GM19025 (cell line): Measurements from ENCODE around the gene ABCB11.
"Not testable (repeated sequence)": the region's sequence is repeated elsewhere in the genome, so short reads cannot be mapped to it uniquely, and the experiment has no call there.

Experiments used
- ATAC-seq: cut with Tn5 transposase; IDR thresholded peaks from one replicate; pipeline ENCODE4 v1.9.1; 2021; ENCODE audit warnings: mild to moderate bottlenecking, low read depth, moderate library complexity; ENCODE audit not compliant: unreplicated experiment

ABCB11 gene

DNA sequence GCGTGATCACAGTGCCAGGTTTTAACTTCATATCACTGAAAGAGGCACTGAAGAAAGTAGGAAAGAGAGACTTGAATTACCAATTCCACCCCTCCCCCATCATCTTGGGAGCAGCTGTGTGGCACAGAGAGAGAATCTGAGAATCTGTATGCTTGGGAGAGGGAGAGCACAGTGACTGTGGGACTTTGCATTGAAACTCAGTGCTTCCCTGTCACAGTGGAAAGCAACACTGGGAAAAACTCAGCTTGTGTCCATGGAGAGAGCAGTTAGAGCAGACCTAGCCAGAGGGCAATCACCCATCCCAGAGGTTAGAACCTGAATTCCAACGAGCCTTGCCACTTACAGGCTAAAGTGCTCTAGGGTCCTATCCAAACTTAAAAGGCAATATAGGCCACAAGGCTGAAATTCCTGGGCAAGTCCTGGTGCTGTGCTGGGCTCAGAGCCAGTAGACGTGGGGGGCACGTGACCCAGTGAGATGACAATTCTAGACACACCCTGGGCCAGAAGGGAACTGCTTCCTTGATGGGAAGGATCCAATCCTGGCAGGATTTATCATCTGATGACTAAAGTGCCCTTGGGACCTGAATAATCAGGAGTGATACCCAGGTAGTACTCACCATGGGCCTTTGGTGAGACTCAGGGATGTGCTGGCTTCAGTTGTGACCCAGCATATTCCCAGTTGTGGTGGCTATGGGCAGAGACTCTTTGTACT, 15.5 kb upstream of the ABCB11 start:
- ATAC-seq = no peak

DNA sequence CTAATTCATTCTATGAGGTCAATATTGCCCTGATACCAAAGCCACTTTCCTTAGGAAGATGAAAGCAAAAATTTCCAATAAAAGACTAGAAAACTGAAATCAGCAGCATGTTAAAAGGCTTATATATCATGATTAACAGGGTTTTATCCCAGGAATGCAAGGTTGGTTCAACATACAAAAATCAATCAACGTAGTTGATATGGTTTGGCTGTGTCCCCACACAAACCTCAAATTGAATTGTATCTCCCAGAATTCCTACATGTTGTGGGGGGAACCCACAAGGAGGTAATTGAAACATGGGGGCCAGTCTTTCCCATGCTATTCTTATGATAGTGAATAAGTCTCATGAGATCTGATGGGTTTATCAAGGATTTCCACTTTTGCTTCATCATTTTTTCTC, 11.7 kb upstream of the ABCB11 start:
- no peak for ATAC-seq

DNA sequence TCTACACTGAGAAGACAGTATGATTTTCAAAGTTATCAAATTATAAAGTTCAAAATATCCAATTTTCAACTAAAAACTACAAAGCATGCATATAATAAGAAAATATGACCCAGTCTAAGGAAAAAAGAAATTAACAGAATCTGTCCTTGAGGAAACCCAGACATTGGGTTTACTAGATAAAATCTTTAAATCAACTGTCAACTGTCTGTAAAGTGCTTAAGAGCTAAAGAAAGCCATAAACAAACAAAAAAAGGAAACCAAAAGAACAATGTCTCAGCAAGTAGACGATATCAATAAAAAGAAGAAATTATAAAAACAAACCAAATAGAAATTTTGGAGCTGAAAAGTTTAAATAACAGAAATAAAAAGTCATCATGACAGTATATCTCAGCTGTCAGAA, 10.5 kb upstream of the ABCB11 start:
- no peak for ATAC-seq

DNA sequence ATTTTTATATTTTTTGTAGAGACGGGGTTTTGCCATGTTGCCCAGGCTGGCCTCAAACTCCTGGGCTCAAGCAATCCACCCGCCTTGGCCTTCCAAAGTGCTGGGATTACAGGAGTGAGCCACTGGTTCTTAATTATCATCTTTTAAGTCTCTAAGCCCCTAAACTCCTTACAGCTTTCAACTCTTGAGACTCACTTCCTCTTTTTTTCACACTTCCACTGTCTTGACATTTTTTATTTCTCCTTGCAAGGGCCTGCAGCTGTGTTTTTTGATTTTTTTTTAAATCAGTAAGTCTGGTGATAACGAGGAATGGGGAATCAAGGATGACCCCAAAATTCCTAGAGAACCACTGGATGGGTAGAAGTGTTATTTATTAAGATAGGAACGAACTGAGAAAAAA, 8.6 kb upstream of the ABCB11 start:
- ATAC-seq = no peak

DNA sequence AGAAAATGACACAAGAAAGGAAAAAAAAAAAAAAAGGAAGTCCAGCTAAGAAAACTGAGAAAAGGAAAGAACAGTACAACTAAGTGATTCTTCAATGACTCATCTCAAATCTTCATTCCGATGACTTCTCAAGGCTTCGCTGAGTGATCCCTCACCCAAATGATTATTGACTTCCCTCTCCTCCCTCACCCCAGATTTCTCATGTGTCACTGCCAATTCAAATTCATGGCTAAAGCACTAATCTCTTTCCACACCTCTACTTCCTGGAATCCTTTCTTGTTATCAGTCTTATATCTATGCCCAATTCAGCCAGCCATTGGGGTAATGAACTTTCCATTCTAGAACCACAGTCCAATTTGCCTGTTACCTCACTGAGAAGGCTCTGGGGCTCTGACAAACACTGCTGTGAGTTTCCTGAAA, 7.2 kb upstream of the ABCB11 start:
- no peak for ATAC-seq

DNA sequence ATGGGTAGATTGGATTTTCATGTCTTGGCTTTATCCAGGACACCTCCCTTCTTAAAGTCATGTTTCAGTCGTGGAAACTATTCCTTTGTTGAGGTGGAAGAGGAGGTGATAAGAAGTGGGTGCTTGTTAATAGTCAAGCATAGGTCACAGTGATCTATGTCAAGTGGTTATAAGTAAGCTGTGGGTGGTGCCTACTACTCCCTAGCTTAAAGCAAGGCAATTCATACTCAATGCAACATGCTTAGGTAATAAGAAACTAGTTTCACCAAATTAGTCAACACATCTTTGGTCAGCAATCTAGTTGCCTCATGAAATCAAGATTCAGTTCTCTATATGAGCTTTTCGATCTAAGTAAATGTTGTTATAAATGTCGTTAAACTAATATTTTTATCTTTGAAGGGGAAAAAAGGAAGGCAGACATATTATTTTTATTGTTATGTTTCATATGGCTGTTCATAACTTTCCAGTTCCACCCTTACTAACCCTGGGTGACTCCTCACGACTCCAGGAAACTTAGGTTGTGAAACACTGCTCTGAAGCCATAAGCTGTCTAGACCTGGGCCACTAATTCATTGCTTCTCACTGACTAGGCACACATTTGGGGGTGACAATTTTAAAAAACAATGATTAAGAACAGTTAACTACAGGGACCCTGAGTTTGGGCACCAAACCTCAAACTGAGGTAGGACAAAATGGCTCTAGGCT, 5.8 kb upstream of the ABCB11 start:
- no peak for ATAC-seq

DNA sequence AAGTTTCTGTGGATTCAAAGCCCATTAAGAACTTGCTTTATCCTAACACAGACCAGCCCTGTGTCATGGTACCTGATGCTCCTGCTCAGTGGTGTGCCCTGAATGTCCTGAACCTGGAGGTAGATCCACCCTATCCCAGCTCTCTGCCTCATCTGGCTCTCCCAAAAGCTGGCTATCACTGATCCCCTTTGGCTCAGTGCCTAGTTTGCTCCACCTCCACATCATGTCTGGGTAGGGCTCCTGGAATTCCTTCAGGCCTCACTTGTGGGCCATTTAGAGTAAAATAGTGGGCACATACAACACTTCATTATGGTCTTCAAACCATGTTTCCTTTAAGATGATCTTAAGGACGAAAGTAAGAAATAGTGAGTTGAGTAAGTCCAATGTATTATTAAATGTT, 4.8 kb upstream of the ABCB11 start:
- no peak for ATAC-seq

DNA sequence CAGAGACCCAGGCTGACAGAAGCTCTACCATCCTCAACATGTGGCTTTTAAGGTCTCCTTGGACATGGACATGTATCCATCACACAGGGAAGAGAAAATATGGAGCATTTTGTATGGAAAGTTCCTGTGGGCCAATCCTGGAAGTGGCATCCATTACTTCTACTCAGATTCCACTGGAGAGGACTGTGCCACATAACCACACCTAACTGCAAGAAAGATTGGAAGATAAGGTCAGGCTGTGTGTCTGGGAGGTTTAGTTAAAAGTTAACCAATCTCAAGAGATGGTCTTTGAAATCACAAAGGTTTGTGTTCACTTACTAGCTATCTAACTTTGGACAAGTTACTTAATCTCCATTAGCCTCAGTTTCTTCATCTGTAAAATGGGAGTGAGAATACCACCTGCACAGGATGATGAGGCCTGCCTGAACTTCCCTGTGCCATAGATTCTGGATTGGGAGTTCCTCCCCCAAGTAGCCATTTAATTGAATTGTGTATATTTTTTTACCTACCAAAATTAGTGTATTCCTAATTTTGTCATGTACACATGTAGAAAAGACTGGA, 3.9 kb upstream of the ABCB11 start:
- ATAC-seq = no peak

DNA sequence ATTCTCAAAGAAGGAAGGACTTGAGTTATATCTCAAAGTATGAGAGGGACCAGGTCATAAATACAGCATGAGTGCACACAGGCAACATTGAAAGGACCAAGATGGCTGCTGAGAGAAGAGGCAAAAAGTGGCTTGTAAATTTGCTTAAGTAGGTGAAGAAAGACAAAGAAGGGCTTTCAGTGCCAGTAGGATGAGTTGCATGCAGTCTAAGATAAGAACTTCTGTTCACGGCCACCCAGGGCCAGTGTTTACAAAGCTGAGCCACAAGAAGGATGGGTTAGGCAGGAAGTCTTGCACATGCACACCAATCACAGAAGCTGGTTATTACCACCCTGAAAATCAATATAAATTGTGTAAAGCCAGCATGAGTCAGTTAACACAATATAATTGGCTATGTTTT, 3.1 kb upstream of the ABCB11 start:
- ATAC-seq = no peak

DNA sequence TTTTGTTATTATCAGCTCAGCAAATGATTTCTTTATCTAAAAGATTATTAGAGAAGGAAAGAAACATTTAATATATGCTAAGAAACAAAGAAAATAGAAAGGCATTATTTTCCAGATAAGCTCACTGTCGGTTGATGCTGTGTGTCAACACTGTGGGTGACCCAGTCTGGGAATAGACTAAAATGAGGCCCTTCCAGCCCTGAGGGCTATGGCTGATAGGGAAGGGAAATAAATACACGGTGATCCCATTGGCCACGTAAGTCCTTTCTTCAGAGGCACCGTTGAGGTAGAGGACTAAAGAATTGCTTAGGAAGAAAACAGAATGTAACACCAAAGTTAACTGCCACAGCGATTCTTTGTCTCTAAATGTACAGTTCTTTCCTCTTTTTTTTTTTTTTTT, 1.8 kb downstream of the ABCB11 start:
- no peak for ATAC-seq

DNA sequence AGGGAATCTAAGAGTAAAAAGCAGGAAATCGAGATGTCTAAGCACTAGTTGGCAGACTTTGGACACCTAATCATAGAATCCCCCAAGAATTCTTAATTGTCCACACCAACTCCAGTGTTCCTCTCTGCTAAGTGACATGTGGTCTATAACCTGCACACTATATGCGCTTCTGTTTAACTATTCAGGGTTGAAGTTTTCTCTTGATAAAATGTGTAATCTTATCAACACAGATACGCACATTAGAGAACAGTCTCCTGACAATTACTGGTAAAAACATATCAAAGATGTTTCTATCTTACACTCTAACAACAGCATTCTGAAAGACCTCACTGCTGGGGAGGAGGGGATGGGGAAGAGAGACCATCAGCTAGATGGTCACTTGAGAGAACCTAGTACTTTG, 3.9 kb downstream of the ABCB11 start:
- ATAC-seq = no peak

DNA sequence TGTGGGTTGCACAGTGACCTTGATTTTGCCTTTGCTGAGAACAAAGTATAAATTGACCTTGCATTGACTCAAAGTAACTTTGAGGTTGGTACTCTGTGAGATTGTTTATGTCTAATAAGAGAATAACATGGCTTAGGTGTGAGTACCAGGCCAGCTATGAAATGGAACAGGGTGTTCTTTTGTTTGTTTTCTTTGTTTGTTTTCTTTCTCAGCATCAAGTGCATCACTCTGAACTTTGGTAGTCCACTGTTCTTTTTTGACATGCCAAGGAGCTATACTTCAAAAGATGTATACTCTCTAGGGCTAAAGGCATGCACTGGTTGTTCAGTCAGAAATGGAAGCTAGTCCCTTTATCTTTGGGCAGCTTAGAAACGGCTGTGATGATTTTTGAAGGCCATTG, 5.1 kb downstream of the ABCB11 start:
- ATAC-seq = no peak

DNA sequence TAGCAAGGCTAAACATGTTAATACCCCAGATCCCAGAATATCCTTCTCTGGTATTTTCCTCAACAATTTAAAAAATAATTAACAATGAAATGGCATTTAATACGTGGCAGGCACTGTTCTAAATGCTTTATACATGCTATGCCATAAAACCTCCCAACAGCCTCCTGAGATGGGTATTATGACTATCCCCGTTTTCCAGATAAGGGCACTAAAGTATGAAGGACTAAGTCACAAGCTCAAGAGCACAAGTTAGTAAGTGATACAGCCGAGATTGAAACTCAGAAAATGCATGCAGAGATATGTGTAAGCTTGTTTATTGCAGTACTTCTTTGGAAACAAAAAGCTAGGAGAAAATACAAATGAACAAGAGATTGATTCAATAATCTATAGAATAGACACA, 8.0 kb downstream of the ABCB11 start:
- no peak for ATAC-seq

DNA sequence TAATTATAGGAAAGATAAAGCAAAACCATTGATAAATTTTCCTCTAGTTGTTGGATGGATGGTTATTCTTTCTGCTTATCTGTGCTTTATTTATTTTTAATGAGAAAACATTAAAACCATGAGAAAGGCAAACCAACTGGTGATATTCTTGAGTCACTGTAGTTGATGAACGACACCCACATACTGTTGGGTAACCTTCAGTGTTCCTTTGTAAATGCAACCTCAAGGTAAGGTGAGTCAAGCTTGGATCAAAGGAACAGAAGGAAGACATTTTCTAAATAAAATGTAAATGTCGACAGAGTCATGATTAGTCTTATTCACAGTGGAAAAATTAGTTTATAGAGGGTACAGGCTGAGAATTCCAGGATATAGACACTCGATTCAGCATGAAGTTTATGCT, 12.7 kb downstream of the ABCB11 start:
- ATAC-seq = no peak

DNA sequence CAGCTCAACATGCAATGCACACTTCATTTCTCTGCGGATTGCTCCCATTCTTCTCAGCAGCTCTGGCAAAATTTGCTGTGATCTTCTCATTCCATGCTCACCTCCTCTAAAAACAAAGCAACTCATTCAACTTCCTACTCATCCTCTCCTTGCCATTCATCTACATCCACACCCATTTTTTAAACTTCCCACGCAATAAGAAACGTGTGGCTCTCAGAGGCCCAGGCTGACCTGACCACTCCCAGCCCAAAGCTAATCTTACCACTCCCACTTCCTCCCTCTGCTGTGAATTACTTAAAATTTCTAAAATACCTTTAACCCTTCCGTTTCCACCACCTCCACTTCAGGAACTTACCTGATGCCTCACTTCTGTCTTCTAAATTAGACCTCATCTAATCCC, 15.2 kb downstream of the ABCB11 start:
- ATAC-seq = no peak

DNA sequence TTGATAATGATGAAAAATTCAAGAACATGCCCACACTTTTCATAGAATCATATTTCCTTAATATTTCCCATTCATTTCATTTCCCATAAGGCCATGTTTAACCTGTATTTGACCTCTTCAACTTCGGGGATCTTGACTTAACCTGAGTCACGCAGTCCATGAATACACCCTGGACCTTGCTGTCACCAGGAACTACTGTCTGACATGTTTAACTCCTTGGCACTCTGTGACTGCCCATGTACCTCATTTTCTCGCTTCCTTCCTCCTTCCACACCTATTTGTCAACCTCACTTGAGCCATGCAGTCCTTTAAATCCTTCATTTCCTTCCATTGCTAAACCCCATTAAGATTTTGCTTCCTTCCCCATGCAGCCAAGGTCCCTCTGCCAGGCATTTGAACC, 16.3 kb downstream of the ABCB11 start:
- no peak for ATAC-seq

DNA sequence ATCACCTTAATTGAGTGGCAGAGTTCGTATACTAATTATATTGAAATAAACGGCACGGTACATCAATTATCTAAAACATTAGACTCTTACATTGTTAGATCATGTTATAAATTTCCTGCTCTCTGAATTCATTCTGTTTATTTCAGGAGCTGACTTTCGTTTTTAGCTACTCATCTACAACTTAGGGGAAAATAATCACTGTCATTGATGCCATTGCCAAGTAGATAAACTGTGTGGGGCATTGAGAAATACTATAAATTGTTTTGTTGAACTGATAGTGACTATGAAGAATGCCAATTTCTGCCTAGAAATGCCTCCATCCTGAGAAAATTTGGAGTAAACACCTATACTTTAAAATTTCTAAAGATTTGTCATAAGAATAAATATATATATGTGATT, 17.5 kb downstream of the ABCB11 start:
- no peak for ATAC-seq

DNA sequence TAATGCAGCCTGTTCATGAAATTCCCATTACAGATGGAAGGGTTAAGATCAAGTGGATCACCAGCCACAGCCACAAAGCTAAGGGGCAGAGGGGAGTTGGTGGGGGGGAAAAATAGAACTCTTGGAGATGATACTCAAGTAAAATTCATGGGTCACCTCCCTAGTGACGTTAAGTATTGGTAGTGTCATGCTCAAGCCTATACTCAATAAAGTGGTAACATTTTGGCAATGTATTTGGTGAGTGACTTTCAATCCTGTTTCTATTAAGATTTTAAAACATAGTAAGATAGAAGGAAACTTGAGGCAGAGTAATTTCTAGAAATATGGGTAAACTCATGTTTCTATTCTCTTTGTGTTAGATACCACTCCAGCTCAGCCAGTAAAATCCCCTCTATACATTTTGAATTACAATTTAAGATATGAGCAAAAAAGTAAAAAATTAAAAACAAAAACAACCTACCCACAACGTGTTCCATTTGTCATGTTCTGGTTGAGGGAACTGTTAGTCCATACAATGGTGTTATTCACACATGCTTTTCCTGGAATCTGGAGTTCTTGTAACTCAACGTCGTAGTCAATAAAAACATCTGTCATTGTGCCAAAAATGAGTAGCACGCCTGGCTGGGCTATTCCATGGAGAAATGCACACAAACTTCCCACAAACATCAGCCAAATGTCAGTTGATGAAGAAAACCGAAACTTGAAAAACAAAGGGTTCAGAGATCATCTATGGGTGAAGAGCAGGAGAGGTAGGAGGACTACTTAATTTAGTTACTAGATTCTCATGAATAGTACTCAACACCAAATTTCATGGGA, 18.1 kb downstream of the ABCB11 start:
- ATAC-seq = no peak

DNA sequence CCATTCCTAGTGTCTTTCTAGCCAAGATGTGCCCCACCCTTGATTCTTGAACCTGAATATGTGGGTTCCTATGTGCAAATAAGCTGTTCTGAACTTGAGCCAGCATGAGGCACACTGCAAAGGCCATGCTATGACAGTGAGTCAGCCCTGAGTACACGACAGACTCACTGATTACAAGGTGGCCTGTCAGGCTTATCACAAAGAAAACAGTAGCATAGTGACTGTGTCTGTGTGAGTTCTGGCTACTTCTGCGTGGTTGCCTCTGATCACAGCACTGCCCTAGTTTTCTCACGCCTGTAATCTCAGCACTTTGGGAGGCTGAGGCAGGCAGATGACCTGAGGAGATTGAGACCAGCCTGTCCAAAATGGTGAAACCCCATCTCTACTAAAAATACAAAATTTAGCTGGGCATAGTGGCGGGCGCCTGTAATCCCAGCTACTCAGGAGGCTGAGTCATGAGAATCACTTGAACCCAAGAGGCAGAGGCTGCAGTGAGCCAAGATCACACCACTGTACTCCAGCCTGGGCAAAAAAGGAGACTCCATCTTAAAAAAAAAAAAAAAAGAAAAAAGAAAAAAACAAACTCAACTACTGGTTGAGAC, 18.8 kb downstream of the ABCB11 start:
- ATAC-seq = not testable (repeated sequence)

DNA sequence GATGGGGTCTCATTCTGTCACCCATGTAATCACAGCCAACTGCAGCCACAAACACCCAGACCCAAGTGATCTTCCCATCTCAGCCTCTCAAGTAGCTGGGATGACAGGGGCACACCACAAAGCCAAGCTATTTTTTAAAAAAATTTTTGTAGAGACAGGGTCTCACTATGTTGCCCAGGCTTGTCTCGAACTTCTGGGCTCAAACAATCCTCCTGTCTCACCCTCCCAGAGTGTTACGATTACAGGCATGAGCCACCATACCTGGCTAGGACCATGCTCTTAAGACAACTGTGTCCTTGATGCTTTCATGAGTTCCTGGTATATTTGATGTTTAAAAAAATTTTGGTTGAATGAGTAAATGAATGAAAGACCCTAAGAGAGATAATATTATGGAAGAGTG, 19.4 kb downstream of the ABCB11 start:
- ATAC-seq = no peak
